Fibroblast of pulmonary artery (primary cell): ENCODE results near the gene PRKRA.
"Not testable (repeated sequence)": the region's sequence is repeated elsewhere in the genome, so short reads cannot be mapped to it uniquely, and the experiment has no call there.

Source experiments
- DNase-seq: peaks from one replicate; pipeline ENCODE4 v3.0.0-alpha.2; 2010; ENCODE audit warnings: low read depth
- H3K4me3 ChIP-seq: replicated peaks from 2 replicates; pipeline ENCODE4 v1.5.1; 2011; ENCODE audit warnings: low read depth, mild to moderate bottlenecking, control low read depth, low read length, moderate library complexity
- CTCF ChIP-seq: IDR thresholded peaks from 2 replicates; pipeline ENCODE4 v1.5.1; 2011; ENCODE audit warnings: mild to moderate bottlenecking, control low read depth, low read length, inconsistent platforms; ENCODE audit errors: missing control alignments

Gene PRKRA

GRCh38 chr2:178478130-178478438 lies 27.1 kb upstream of the PRKRA start:
- H3K4me3 ChIP-seq: peak overlapping the region; percentile 71
- no peak for TF ChIP-seq CTCF
- peak; percentile 32 for DNase-seq

- no peak for TF ChIP-seq CTCF
- no peak for DNase-seq
- peak overlapping the region; percentile 71 for H3K4me3 ChIP-seq
Observed at GRCh38 chr2:178477443-178478129, 26.6 kb upstream of the PRKRA start.

- DNase-seq: no peak
- TF ChIP-seq CTCF: no peak
- H3K4me3 ChIP-seq: no peak overlapping the region
Observed at GRCh38 chr2:178476477-178476876, 25.5 kb upstream of the PRKRA start.

GRCh38 chr2:178474560-178474959 lies 23.6 kb upstream of the PRKRA start:
- no peak overlapping the region for H3K4me3 ChIP-seq
- TF ChIP-seq CTCF: no peak
- no peak for DNase-seq

GRCh38 chr2:178473931-178474330 lies 23.0 kb upstream of the PRKRA start:
- DNase-seq: peak; percentile 43
- no peak for TF ChIP-seq CTCF
- no peak overlapping the region for H3K4me3 ChIP-seq

GRCh38 chr2:178473373-178473772 lies 22.4 kb upstream of the PRKRA start:
- DNase-seq: no peak
- no peak overlapping the region for H3K4me3 ChIP-seq
- TF ChIP-seq CTCF: no peak

- not testable (repeated sequence) for H3K4me3 ChIP-seq, DNase-seq
Observed at GRCh38 chr2:178471313-178471712, 20.3 kb upstream of the PRKRA start.
